ENCODE results near the gene PAM. TPM values are rescaled to one million over a fixed set of nuclear protein-coding genes. Genes with fewer than 3 reads are reported as not detected.

PAM gene
- polyA plus RNA-seq, 1 donor from 2014 or later = 363 TPM

DNA sequence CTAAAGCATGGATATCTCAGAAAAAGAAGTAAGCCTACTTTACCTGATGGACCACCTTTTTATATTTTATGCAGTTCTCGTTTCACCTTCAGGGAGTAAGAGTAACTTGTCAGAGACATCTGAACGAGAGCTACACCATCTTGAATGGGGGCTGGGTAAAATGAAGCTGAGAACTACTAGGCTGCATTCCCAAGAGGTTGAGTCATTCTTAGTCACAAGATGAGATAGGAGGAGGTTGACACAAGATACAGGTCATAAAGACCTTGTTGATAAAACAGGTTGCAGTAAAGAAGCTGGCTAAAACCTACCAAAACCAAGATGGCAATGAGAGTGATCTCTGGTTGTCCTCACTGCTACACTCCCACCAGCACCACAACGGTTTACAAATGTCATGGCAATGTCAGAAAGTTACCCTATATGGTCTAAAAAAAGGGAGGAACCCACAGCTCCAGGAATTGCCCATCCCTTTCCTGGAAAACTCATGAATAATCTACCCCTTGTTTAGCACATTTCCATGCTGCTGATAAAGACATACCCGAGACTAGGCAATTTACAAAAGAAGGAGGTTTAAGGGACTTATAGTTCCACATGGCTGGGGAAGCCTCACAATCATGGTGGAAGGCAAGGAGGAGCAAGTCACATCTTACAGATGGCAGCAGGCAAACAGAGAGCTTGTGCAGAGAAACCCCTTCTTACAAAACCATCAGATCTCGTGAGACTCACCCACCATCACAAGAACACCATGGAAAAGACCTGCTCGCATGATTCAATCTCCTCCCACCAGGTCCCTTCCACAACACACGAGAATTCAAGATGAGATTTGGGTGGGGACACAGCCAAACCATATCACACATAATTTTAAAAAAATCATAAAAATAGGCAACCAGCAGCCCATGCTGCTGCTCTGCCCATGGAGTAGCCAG lies 302.4 kb downstream of the PAM start:
- no peaks in the 10 kb centered on the region for H3K79me2 ChIP-seq (replicated peaks; ENCODE audit: insufficient read depth, low read length)
- no peaks in the 10 kb centered on the region for H4K20me1 ChIP-seq (ENCODE audit: insufficient read depth)
- no peak overlapping the region for H3K27ac ChIP-seq (ENCODE audit: low read length)
- H3F3A ChIP-seq (ENCODE audit: insufficient read depth, low read length, poor library complexity, severe bottlenecking) = no peaks in the 10 kb centered on the region
- no peak overlapping the region for H3K4me2 ChIP-seq (ENCODE audit: low read length)
- no peak overlapping the region for H3K9ac ChIP-seq (ENCODE audit: low read length)
- TF ChIP-seq MXI1 (conservative IDR thresholded peaks at IDR 0.05; ENCODE audit: poor library complexity, severe bottlenecking) = no peak
- no peak overlapping the region for H3K4me3 ChIP-seq (ENCODE audit: low read length)
- H2AFZ ChIP-seq (ENCODE audit: low read depth, low read length) = no peak overlapping the region
- H3K27me3 ChIP-seq (ENCODE audit: insufficient read depth, low read depth, low read length) = no peaks in the 10 kb centered on the region
- H3K9me3 ChIP-seq (ENCODE audit: low read length) = no peaks in the 10 kb centered on the region
- H3K36me3 ChIP-seq (ENCODE audit: insufficient read depth, low read length) = no peaks in the 10 kb centered on the region
- H3K9me2 ChIP-seq (ENCODE audit: insufficient read depth, low read length) = no peaks in the 10 kb centered on the region

DNA sequence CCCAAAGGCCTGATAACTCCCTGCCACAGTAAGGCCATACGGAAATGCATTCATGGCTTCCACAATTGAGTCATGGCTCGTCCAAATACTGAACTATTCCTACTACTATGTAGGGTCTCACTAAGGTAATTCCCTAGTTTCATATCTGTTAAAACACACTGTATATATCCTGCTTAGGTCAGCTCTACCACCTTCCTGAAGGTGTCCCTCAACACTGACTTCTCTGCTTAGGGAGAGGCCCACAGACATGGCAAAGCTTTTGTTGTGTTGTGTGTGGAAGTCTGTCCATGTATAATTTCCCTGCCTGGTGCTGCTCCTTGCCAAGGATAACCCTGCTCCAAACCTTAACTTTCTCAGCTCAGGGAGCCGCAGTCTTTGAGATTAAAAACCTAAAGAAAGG lies 304.4 kb downstream of the PAM start:
- Histone ChIP-seq H3K4me2 (ENCODE audit: low read length) (no peak overlapping the region), H3K9ac (ENCODE audit: low read length) (no peak overlapping the region), H3F3A (ENCODE audit: insufficient read depth, low read length, poor library complexity, severe bottlenecking) (no peaks in the 10 kb centered on the region), H3K9me3 (ENCODE audit: low read length) (no peaks in the 10 kb centered on the region), H3K79me2 (replicated peaks; ENCODE audit: insufficient read depth, low read length) (no peaks in the 10 kb centered on the region), H3K36me3 (ENCODE audit: insufficient read depth, low read length) (no peaks in the 10 kb centered on the region), H2AFZ (ENCODE audit: low read depth, low read length) (no peak overlapping the region), H3K9me2 (ENCODE audit: insufficient read depth, low read length) (no peaks in the 10 kb centered on the region), H3K27ac (ENCODE audit: low read length) (no peak overlapping the region), H4K20me1 (ENCODE audit: insufficient read depth) (no peaks in the 10 kb centered on the region), H3K4me3 (ENCODE audit: low read length) (no peak overlapping the region), H3K27me3 (ENCODE audit: insufficient read depth, low read depth, low read length) (no peaks in the 10 kb centered on the region)
- TF ChIP-seq POLR2AphosphoS5 (IDR thresholded peaks at IDR 0.05) (no peak), SMC3 (conservative IDR thresholded peaks at IDR 0.05; ENCODE audit: poor library complexity) (no peak), TAF1 (IDR thresholded peaks at IDR 0.05; ENCODE audit: low read depth) (no peak)
- TF ChIP-seq, protein P1, sequence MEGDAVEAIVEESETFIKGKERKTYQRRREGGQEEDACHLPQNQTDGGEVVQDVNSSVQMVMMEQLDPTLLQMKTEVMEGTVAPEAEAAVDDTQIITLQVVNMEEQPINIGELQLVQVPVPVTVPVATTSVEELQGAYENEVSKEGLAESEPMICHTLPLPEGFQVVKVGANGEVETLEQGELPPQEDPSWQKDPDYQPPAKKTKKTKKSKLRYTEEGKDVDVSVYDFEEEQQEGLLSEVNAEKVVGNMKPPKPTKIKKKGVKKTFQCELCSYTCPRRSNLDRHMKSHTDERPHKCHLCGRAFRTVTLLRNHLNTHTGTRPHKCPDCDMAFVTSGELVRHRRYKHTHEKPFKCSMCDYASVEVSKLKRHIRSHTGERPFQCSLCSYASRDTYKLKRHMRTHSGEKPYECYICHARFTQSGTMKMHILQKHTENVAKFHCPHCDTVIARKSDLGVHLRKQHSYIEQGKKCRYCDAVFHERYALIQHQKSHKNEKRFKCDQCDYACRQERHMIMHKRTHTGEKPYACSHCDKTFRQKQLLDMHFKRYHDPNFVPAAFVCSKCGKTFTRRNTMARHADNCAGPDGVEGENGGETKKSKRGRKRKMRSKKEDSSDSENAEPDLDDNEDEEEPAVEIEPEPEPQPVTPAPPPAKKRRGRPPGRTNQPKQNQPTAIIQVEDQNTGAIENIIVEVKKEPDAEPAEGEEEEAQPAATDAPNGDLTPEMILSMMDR (IDR thresholded peaks at IDR 0.05; ENCODE audit: poor library complexity, severe bottlenecking) = no peak

DNA sequence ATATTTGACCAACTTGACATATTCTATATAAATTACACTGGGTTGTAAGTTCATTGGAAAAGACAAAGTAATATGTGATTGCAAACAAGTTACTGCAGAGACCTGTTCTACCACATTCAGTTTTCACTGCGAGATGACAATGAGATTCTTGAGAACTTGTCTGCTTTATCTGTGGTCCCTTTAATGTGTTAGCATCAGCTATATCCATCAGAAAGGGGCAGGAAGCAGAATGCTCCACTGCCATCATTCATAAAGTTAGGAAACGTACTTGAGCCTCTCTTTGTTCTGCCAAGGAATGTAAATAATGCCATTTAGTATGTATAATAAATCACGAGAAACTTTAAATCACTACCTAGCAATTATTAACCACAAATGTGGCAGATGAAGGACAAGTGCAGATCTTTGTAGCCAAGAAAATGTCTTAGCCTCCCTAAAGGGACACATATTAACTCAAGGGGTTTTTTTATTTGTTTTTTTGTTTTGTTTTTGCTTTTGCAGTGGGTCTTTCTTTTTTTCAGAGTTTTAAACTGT lies 305.4 kb downstream of the PAM start:
- Histone ChIP-seq H3K27ac (ENCODE audit: low read length) (no peak overlapping the region), H3K27me3 (ENCODE audit: insufficient read depth, low read depth, low read length) (no peaks in the 10 kb centered on the region), H3K9me3 (ENCODE audit: low read length) (no peaks in the 10 kb centered on the region), H3K4me2 (ENCODE audit: low read length) (no peak overlapping the region), H3F3A (ENCODE audit: insufficient read depth, low read length, poor library complexity, severe bottlenecking) (no peaks in the 10 kb centered on the region), H3K9me2 (ENCODE audit: insufficient read depth, low read length) (no peaks in the 10 kb centered on the region), H3K9ac (ENCODE audit: low read length) (no peak overlapping the region), H2AFZ (ENCODE audit: low read depth, low read length) (no peak overlapping the region), H4K20me1 (ENCODE audit: insufficient read depth) (no peaks in the 10 kb centered on the region), H3K4me3 (ENCODE audit: low read length) (no peak overlapping the region), H3K36me3 (ENCODE audit: insufficient read depth, low read length) (no peaks in the 10 kb centered on the region), H3K79me2 (replicated peaks; ENCODE audit: insufficient read depth, low read length) (no peaks in the 10 kb centered on the region)
- TF ChIP-seq RAD21 (conservative IDR thresholded peaks at IDR 0.05) = no peak
- TF ChIP-seq, protein P1 (IDR thresholded peaks at IDR 0.05; ENCODE audit: poor library complexity, severe bottlenecking) = no peak
- no peak for TF ChIP-seq MXI1 (conservative IDR thresholded peaks at IDR 0.05; ENCODE audit: poor library complexity, severe bottlenecking)
- no peak for TF ChIP-seq POLR2AphosphoS5 (IDR thresholded peaks at IDR 0.05)
- TF ChIP-seq TAF1 (IDR thresholded peaks at IDR 0.05; ENCODE audit: low read depth) = no peak
- TF ChIP-seq EZH2 (IDR thresholded peaks at IDR 0.05; ENCODE audit: borderline replicate concordance, insufficient read depth, low read length, poor library complexity, severe bottlenecking) = no peak
- no peak for TF ChIP-seq EP300 (conservative IDR thresholded peaks at IDR 0.05; ENCODE audit: poor library complexity, severe bottlenecking)
- TF ChIP-seq, protein P2, sequence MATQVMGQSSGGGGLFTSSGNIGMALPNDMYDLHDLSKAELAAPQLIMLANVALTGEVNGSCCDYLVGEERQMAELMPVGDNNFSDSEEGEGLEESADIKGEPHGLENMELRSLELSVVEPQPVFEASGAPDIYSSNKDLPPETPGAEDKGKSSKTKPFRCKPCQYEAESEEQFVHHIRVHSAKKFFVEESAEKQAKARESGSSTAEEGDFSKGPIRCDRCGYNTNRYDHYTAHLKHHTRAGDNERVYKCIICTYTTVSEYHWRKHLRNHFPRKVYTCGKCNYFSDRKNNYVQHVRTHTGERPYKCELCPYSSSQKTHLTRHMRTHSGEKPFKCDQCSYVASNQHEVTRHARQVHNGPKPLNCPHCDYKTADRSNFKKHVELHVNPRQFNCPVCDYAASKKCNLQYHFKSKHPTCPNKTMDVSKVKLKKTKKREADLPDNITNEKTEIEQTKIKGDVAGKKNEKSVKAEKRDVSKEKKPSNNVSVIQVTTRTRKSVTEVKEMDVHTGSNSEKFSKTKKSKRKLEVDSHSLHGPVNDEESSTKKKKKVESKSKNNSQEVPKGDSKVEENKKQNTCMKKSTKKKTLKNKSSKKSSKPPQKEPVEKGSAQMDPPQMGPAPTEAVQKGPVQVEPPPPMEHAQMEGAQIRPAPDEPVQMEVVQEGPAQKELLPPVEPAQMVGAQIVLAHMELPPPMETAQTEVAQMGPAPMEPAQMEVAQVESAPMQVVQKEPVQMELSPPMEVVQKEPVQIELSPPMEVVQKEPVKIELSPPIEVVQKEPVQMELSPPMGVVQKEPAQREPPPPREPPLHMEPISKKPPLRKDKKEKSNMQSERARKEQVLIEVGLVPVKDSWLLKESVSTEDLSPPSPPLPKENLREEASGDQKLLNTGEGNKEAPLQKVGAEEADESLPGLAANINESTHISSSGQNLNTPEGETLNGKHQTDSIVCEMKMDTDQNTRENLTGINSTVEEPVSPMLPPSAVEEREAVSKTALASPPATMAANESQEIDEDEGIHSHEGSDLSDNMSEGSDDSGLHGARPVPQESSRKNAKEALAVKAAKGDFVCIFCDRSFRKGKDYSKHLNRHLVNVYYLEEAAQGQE (IDR thresholded peaks at IDR 0.05; ENCODE audit: borderline replicate concordance) = no peak
- no peak for TF ChIP-seq SMC3 (conservative IDR thresholded peaks at IDR 0.05; ENCODE audit: poor library complexity)

Data from neural cell (in vitro differentiated cells).